Measurements from ENCODE around the gene CACNA2D3. TPM values are rescaled to one million over a fixed set of nuclear protein-coding genes. Genes with fewer than 3 reads are reported as not detected.

The CACNA2D3 gene
- total RNA-seq, 1 donor from 2014 or later = 1.3 TPM

DNA sequence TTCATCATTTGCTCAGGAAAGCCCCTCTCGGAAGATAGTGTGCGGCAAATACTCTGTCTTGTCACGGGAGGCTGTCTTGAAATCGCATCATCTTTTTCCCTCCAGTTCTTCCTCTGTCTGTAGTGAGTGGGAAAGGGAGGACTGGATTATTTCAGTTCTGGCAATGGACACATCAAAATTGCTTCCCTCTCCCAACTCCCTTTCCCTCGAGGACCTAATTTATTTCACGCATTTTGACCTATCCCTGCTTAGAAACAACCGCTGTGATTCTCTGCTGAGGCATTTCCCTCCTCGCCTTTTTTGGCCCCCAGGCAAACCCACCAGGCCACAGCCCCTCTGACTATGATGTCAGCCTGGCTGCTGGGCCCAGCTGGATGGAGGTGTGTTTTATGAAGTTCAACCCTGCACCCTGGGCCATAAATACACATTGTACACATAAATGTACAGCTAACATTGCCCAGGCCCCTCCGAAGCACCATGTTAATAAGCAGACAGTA lies 944.2 kb downstream of the CACNA2D3 start:
- TF ChIP-seq, protein P1, sequence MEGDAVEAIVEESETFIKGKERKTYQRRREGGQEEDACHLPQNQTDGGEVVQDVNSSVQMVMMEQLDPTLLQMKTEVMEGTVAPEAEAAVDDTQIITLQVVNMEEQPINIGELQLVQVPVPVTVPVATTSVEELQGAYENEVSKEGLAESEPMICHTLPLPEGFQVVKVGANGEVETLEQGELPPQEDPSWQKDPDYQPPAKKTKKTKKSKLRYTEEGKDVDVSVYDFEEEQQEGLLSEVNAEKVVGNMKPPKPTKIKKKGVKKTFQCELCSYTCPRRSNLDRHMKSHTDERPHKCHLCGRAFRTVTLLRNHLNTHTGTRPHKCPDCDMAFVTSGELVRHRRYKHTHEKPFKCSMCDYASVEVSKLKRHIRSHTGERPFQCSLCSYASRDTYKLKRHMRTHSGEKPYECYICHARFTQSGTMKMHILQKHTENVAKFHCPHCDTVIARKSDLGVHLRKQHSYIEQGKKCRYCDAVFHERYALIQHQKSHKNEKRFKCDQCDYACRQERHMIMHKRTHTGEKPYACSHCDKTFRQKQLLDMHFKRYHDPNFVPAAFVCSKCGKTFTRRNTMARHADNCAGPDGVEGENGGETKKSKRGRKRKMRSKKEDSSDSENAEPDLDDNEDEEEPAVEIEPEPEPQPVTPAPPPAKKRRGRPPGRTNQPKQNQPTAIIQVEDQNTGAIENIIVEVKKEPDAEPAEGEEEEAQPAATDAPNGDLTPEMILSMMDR (conservative IDR thresholded peaks at IDR 0.05; ENCODE audit: low read depth, low read length) = no peak
- no peak for DNase-seq (ENCODE audit: low read depth)
- no peak overlapping the region for H3K4me3 ChIP-seq (ENCODE audit: low read depth, low read length)

DNA sequence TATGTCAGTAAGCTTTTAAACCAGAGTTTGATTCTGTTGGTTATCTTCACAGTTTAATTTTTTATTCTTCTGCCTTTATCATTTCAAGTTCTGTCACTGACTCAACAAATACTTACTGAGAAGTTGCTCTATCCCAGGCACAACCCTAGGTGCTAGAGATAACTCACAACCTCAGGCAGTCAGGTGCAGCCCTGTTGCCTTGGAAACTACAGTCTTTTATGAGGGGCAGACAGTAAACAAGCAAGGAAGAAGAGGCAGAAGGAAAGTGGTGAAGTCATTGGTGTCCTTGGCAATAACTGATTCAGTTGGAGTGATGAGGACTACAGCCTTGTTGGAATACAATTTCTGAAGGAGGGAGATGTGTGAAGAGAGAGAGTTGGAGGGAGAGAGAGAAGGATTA lies 947.6 kb downstream of the CACNA2D3 start:
- no peak for DNase-seq (ENCODE audit: low read depth)
- TF ChIP-seq, protein P1 (conservative IDR thresholded peaks at IDR 0.05; ENCODE audit: low read depth, low read length) = no peak
- H3K4me3 ChIP-seq (ENCODE audit: low read depth, low read length) = no peak overlapping the region

DNA sequence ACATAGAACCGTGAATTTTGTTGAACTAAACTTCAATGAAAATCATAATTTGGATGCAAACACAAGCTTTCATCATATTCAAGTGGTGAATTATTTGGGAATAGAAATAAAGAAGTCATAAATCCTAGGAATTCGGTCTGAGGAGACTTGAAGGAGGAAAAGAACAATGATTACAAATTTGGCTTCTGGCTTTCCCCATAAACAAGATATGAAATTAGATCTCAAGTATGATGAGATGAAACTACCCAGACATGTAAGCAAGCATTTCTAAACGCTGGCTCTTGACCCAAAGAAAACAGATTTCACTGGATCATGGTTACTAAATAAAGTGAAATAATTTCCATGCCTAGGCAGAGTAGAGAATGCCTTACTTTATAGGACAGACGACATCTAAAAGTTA lies 952.4 kb downstream of the CACNA2D3 start:
- no peak for DNase-seq (ENCODE audit: low read depth)
- TF ChIP-seq, protein P1 (conservative IDR thresholded peaks at IDR 0.05; ENCODE audit: low read depth, low read length) = no peak
- no peak overlapping the region for H3K4me3 ChIP-seq (ENCODE audit: low read depth, low read length)

DNA sequence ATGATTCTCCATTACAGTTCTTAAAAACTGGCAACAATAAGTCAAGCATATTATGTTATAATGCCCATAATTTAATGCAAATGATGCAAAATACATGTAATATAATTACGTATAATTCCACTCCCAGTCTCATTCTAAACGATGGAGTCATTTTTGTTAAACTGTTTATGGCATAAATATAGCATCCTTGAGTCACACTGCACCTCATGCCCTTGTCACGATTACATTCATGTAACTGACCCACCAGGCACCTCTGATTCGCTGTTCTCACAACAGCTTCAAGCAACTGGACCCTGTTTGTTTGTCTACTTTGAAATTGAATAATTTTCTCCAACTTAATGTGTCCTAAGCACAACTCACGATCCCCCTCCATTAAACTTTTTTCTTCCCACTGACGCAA lies 953.5 kb downstream of the CACNA2D3 start:
- DNase-seq (ENCODE audit: low read depth) = no peak
- TF ChIP-seq, protein P1 (conservative IDR thresholded peaks at IDR 0.05; ENCODE audit: low read depth, low read length) = no peak
- H3K4me3 ChIP-seq (ENCODE audit: low read depth, low read length) = no peak overlapping the region

DNA sequence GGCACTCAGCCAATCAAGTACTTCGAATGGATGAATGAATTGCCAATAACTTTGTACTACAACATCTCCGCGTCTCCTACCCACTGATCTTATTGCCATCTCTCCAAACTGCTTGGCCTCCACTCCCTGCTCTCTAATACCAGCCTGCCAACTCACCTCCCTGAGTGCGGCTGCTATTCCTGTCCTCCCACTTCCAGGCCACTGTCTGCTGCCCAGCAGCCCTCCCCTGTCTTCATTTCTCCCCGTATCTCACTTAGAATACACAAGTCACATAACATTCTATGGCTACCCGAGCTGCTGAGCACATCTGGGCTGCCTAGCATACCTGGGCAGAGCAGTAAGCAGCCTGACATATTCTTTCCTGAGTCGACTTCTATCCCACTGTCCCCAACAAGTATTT lies 955.4 kb downstream of the CACNA2D3 start:
- DNase-seq (ENCODE audit: low read depth) = no peak
- H3K4me3 ChIP-seq (ENCODE audit: low read depth, low read length) = no peak overlapping the region
- TF ChIP-seq, protein P1 (conservative IDR thresholded peaks at IDR 0.05; ENCODE audit: low read depth, low read length) = no peak

DNA sequence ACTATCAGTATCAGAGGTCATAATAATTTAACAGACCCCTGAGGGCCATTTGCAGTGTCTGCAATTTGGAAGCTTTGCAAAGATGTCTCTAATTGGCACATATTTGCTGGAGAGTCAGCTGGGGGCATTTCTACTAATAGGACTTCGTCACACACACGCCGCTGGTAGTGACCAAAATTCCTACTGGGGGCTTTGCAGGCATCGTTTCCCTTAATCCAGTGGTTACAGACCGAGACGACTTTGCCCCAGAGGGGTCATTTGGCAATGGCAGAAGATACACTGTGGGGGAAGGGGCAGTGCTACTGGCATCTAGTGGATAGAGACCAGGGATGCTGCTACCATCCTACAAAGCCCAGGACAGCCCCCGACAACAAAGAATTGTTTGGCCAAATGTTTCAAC lies 956.5 kb downstream of the CACNA2D3 start:
- no peak for DNase-seq (ENCODE audit: low read depth)
- TF ChIP-seq, protein P1 (conservative IDR thresholded peaks at IDR 0.05; ENCODE audit: low read depth, low read length) = no peak

DNA sequence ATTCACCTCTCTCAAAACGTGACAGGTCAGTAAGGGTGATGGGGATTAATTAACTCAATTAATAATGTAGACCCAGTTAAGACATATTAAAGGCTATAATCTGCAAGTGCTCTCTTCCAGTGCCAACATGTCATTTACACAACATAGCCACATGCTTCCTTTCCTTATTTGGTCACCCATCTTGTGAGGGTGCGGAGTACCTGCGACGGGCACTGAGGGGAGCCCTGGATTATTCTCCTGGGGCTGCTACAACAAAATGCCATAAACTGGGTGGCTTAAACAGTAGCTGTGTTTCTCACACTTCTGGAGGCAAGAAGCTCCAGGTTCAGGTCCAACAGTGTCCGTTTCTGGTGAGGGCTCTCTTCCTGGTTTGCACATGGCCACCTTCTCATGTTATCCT lies 962.9 kb downstream of the CACNA2D3 start:
- TF ChIP-seq, protein P1 (conservative IDR thresholded peaks at IDR 0.05; ENCODE audit: low read depth, low read length) = no peak
- DNase-seq (ENCODE audit: low read depth) = no peak

More for the DNA sequence above, 956.5 kb downstream of the CACNA2D3 start:
- no peak overlapping the region for H3K4me3 ChIP-seq (ENCODE audit: low read depth, low read length)

More for the DNA sequence above, 962.9 kb downstream of the CACNA2D3 start:
- no peak overlapping the region for H3K4me3 ChIP-seq (ENCODE audit: low read depth, low read length)

Measured in epithelial cell of proximal tubule (primary cell).